Astrocyte (in vitro differentiated cells and primary cell): ENCODE measurements around the gene TPRG1. TPM values are rescaled to one million over a fixed set of nuclear protein-coding genes. Genes with fewer than 3 reads are reported as not detected.

Experiments used
- DNase-seq: peaks from one replicate; pipeline ENCODE4 v3.0.0-alpha.2; 2010; ENCODE audit warnings: low read depth
- FAIRE-seq: peaks from 2 replicates; lab custom pipeline; 2011; peaks lifted over from hg19 to GRCh38; lab: Jason Lieb, UNC
- H2AFZ ChIP-seq: 2 replicates; pipeline ENCODE4 v1.6.0; 2012; ENCODE audit warnings: low read depth, low read length, inconsistent platforms
- H3K27ac ChIP-seq: 2 replicates; pipeline ENCODE4 v1.5.1; 2011; ENCODE audit warnings: low read depth, low read length, inconsistent platforms
- H3K27me3 ChIP-seq: 2 replicates; pipeline ENCODE4 v1.6.0; 2011; ENCODE audit warnings: low read length, inconsistent platforms; ENCODE audit not compliant: insufficient read depth
- H3K36me3 ChIP-seq: 2 replicates; pipeline ENCODE4 v1.5.1; 2011; ENCODE audit warnings: low read length, inconsistent platforms; ENCODE audit not compliant: insufficient read depth
- H3K4me1 ChIP-seq: 2 replicates; pipeline ENCODE4 v1.5.1; 2011; ENCODE audit warnings: low read length, inconsistent platforms; ENCODE audit not compliant: insufficient read depth
- H3K4me2 ChIP-seq: 2 replicates; pipeline ENCODE4 v1.6.0; 2012; ENCODE audit warnings: low read length, inconsistent platforms
- H3K4me3 ChIP-seq: 2 replicates; pipeline ENCODE4 v1.5.1; 2011; ENCODE audit warnings: low read depth, mild to moderate bottlenecking, low read length, inconsistent platforms; ENCODE audit not compliant: insufficient read depth
- H3K79me2 ChIP-seq: 2 replicates; pipeline ENCODE4 v1.6.0; 2012; ENCODE audit warnings: mild to moderate bottlenecking, low read length, inconsistent platforms; ENCODE audit not compliant: insufficient read depth
- H3K9ac ChIP-seq: 2 replicates; pipeline ENCODE4 v1.6.0; 2012; ENCODE audit warnings: mild to moderate bottlenecking, low read length, inconsistent platforms
- H3K9me3 ChIP-seq: 2 replicates; pipeline ENCODE4 v1.5.1; 2012; ENCODE audit warnings: low read depth, mild to moderate bottlenecking, low read length, inconsistent platforms; ENCODE audit not compliant: insufficient read depth
- H4K20me1 ChIP-seq: 2 replicates; pipeline ENCODE4 v1.6.0; 2012; ENCODE audit warnings: low read length, inconsistent platforms; ENCODE audit not compliant: insufficient read depth
- H3K27ac Mint-ChIP-seq: one replicate; pipeline ENCODE4 v1.8.0; 2021; ENCODE audit warnings: mild to moderate bottlenecking, mixed read lengths; ENCODE audit not compliant: unreplicated experiment
- H3K27me3 Mint-ChIP-seq: one replicate; pipeline ENCODE4 v1.8.0; 2021; ENCODE audit warnings: low read depth, mixed read lengths; ENCODE audit not compliant: unreplicated experiment
- H3K36me3 Mint-ChIP-seq: one replicate; pipeline ENCODE4 v1.8.0; 2021; ENCODE audit warnings: low read depth, mixed read lengths; ENCODE audit not compliant: unreplicated experiment
- H3K4me1 Mint-ChIP-seq: one replicate; pipeline ENCODE4 v1.8.0; 2021; ENCODE audit warnings: low read depth, mixed read lengths; ENCODE audit not compliant: unreplicated experiment
- H3K4me3 Mint-ChIP-seq: one replicate; pipeline ENCODE4 v1.8.0; 2021; ENCODE audit warnings: mild to moderate bottlenecking, moderate library complexity, mixed read lengths; ENCODE audit not compliant: unreplicated experiment
- H3K9me3 Mint-ChIP-seq: one replicate; pipeline ENCODE4 v1.8.0; 2021; ENCODE audit warnings: mild to moderate bottlenecking, mixed read lengths; ENCODE audit not compliant: unreplicated experiment
- CTCF ChIP-seq: IDR thresholded peaks from 2 replicates; pipeline ENCODE4 v1.5.1; 2011; ENCODE audit warnings: low read depth, mild to moderate bottlenecking, inconsistent platforms, low read length, moderate library complexity; ENCODE audit not compliant: insufficient read depth
- EZH2 ChIP-seq: IDR thresholded peaks from 2 replicates; pipeline ENCODE4 v1.6.1; 2012; ENCODE audit warnings: mild to moderate bottlenecking, low read length, inconsistent platforms; ENCODE audit not compliant: insufficient read depth
- total RNA-seq: library from RNA; stranded (reverse); gene quantifications from 2 replicates; pipeline ENCODE4 v1.2.1, GENCODE V29; 2021

TPRG1 gene
- total RNA-seq, 1 donor from 2014 or later, result 1.1 TPM

GRCh38 chr3:189304465-189305351 lies 132.9 kb downstream of the TPRG1 start:
- Histone ChIP-seq H3K4me2 (peak overlapping the region; percentile 1), H2AFZ (no peak overlapping the region), H3K79me2 (no peaks in the 10 kb centered on the region), H3K27ac (peak overlapping the region; percentile 53), H3K9ac (no peak overlapping the region), H3K36me3 (no peaks in the 10 kb centered on the region), H3K9me3 (no peaks in the 10 kb centered on the region), H3K4me3 (no peak overlapping the region), H3K4me1 (no peaks in the 10 kb centered on the region), H3K27me3 (peaks cover 6% of the 10 kb centered on the region), H4K20me1 (no peaks in the 10 kb centered on the region)
- FAIRE-seq, result no peak
- DNase-seq, result peak; percentile 41
- H3K9me3 Mint-ChIP-seq, result no peaks in the 10 kb centered on the region
- peak overlapping the region; percentile 1 for H3K27ac Mint-ChIP-seq
- H3K4me1 Mint-ChIP-seq, result peaks cover 24% of the 10 kb centered on the region
- no peaks in the 10 kb centered on the region for H3K27me3 Mint-ChIP-seq
- H3K4me3 Mint-ChIP-seq, result no peak overlapping the region
- TF ChIP-seq EZH2 (no peak), CTCF (no peak)
- no peaks in the 10 kb centered on the region for H3K36me3 Mint-ChIP-seq

- Mint-ChIP-seq H3K36me3 (no peaks in the 10 kb centered on the region), H3K4me3 (peak overlapping the region; percentile 34), H3K27me3 (no peaks in the 10 kb centered on the region), H3K4me1 (peaks cover 27% of the 10 kb centered on the region), H3K27ac (peak overlapping the region; percentile 68), H3K9me3 (no peaks in the 10 kb centered on the region)
- no peak overlapping the region for H2AFZ ChIP-seq
- no peak overlapping the region for H3K4me3 ChIP-seq
- no peaks in the 10 kb centered on the region for H3K79me2 ChIP-seq
- FAIRE-seq, result no peak
- H3K9me3 ChIP-seq, result no peaks in the 10 kb centered on the region
- H4K20me1 ChIP-seq, result no peaks in the 10 kb centered on the region
- H3K27ac ChIP-seq, result no peak overlapping the region
- TF ChIP-seq EZH2, result no peak
- no peak for TF ChIP-seq CTCF
- no peak overlapping the region for H3K9ac ChIP-seq
- DNase-seq, result no peak
- no peak overlapping the region for H3K4me2 ChIP-seq
- H3K36me3 ChIP-seq, result no peaks in the 10 kb centered on the region
- H3K27me3 ChIP-seq, result peaks cover 3% of the 10 kb centered on the region
- H3K4me1 ChIP-seq, result no peaks in the 10 kb centered on the region
Measured at GRCh38 chr3:189305412-189305811, 133.6 kb downstream of the TPRG1 start.

- TF ChIP-seq CTCF, result no peak
- Histone ChIP-seq H3K4me2 (no peak overlapping the region), H3K27me3 (peaks cover 2% of the 10 kb centered on the region), H3K27ac (no peak overlapping the region), H3K9me3 (no peaks in the 10 kb centered on the region), H3K4me3 (no peak overlapping the region), H3K79me2 (no peaks in the 10 kb centered on the region), H3K36me3 (no peaks in the 10 kb centered on the region), H4K20me1 (no peaks in the 10 kb centered on the region), H3K9ac (no peak overlapping the region), H2AFZ (no peak overlapping the region), H3K4me1 (no peaks in the 10 kb centered on the region)
- FAIRE-seq (no peak), DNase-seq (no peak)
- Mint-ChIP-seq H3K4me1 (peaks cover 27% of the 10 kb centered on the region), H3K4me3 (no peak overlapping the region), H3K27ac (no peak overlapping the region), H3K9me3 (no peaks in the 10 kb centered on the region), H3K36me3 (no peaks in the 10 kb centered on the region), H3K27me3 (peaks cover 4% of the 10 kb centered on the region)
Measured at GRCh38 chr3:189307963-189308362, 136.2 kb downstream of the TPRG1 start.
